Peyer's patch (tissue), 4 donors: Measurements from ENCODE around the gene FMR1.

Experiments used
- POLR2A ChIP-seq, 2 donors: fragments of 450-650 bp; IDR thresholded peaks; one replicate each; pipeline ENCODE4 v1.5.1; 2017; ENCODE audit warnings: antibody characterized with exemption in 2 of 2, mild to moderate bottlenecking in 2 of 2, moderate library complexity in 2 of 2
- TF ChIP-seq, protein P1 (sequence below), 6 experiments: fragments of 450-650 bp in 4 of 6; fragments of 200-600 bp in 2 of 6; sonication (generic) in 1 of 6; IDR thresholded peaks; one replicate each; pipeline ENCODE4 v1.5.1; 2017 to 2019; ENCODE audit warnings: antibody characterized with exemption in 6 of 6, mild to moderate bottlenecking in 3 of 6, moderate library complexity in 1 of 6

DNA sequence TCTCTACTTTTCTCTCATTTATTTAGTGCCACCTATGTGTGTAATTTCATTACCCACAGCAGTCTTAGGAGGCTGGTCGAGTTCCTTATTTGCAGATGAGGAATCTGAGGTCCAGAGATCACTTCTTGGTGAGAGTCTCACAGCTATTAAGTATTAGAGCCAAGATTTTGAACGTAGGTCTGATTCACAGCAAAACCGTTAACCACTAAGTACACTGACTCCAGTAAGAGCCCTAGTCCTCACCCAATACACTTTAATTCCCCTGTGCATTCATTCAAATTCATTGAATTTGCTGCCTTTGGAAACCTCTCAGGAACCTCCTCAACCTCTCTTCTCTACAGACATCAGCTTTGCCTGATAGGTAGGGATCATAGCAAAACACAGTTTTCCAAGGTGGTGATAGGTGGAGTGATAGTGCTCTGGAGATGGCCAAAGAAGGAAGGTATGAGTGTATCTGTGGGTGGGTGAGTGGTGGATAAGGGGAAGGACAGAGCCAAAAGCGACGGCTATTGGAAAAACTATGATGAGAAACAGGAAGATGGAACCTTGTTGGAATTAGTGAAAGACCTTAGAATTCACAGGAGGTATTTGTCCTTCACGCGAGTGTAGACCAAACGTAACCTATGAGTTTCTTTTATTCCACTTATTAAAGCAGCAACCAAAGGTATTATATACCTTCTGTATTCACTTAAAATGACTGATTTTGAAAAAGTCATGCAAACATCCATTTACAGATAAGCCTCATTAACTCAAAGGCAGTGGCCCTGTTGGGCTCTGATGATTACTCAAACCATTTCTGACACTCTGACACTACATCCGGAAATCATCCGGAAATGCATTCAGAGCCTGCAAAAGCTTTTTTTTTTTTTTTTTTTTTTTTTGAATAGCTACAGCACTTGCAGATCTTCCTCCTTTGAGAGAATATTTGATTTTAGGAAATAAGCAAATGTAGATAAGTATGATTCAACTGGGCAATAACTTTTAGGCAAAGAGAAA lies 6.3 kb downstream of the FMR1 start:
- TF ChIP-seq POLR2A (IDR thresholded peaks at IDR 0.05): no peak
- TF ChIP-seq, protein P1, sequence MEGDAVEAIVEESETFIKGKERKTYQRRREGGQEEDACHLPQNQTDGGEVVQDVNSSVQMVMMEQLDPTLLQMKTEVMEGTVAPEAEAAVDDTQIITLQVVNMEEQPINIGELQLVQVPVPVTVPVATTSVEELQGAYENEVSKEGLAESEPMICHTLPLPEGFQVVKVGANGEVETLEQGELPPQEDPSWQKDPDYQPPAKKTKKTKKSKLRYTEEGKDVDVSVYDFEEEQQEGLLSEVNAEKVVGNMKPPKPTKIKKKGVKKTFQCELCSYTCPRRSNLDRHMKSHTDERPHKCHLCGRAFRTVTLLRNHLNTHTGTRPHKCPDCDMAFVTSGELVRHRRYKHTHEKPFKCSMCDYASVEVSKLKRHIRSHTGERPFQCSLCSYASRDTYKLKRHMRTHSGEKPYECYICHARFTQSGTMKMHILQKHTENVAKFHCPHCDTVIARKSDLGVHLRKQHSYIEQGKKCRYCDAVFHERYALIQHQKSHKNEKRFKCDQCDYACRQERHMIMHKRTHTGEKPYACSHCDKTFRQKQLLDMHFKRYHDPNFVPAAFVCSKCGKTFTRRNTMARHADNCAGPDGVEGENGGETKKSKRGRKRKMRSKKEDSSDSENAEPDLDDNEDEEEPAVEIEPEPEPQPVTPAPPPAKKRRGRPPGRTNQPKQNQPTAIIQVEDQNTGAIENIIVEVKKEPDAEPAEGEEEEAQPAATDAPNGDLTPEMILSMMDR (IDR thresholded peaks at IDR 0.05): no peak
